HUDEP-2 (cell line): Measurements from ENCODE around the gene ARL5A.

Experiments
- DNase-seq, 76 experiments: peaks; one replicate each; lab custom pipeline; 2025; ENCODE audit not compliant: unreplicated experiment in 76 of 76; lab: John Stamatoyannopoulos, UW

The ARL5A gene

DNA sequence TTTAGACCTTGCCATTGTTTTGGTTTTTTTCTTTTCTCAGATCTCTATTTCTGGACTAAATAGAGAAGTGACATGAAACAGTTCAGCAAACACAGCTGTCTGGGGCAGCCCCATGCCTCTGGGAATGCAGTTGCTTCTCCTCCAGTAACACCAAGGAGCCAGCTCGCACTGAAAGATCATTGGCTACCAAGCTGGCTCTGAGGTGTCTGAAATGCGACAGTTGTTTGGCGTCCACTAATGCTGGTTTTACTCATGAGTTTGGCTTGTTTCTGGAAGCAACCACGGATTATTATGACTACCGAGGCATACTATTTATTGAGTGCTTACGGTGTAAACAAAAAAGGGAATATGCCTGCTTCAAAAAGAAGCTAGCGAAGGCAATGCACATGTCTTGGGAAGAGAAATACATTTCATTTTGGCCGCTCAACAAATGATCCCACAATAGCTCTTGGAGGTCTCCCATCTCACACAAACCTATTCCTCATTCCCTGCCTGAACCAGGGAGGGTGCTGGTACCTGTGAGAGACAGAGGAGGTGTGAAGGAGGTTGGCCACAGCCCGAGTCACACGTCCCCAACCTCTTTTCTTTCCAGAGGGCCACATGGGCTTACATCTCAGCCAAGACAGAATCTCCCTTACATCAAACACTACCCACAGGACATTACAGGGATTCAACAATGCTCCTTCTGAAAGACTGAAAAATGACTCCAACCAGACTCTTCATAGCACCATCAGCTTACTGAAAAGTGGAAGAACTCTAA lies 56.4 kb downstream of the ARL5A start:
- no peak for DNase-seq

DNA sequence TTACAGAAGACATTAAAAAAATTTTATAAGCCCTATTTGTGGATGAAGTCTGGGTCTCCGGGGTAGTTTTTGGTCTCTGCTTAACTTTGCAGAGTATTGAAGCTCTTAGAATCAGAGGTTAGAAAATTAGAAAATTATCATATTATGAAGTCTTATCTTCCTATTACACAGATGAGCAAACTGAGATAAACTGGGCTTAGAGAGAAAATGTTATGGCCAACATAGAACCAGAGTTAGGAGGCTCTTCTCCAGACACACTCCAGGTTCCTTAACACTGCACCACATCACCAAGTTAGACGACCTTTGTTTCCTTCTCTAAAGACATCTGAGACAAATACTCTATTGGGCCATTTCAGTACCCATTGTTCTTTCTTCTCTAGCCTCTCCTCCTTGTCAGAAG lies 57.2 kb downstream of the ARL5A start:
- no peak for DNase-seq

- no peak for DNase-seq
These were observed 58.6 kb downstream of the ARL5A start for GRCh38 chr2:151769606-151770005.

- no peak for DNase-seq
These were observed 60.7 kb downstream of the ARL5A start for GRCh38 chr2:151767536-151767935.

DNA sequence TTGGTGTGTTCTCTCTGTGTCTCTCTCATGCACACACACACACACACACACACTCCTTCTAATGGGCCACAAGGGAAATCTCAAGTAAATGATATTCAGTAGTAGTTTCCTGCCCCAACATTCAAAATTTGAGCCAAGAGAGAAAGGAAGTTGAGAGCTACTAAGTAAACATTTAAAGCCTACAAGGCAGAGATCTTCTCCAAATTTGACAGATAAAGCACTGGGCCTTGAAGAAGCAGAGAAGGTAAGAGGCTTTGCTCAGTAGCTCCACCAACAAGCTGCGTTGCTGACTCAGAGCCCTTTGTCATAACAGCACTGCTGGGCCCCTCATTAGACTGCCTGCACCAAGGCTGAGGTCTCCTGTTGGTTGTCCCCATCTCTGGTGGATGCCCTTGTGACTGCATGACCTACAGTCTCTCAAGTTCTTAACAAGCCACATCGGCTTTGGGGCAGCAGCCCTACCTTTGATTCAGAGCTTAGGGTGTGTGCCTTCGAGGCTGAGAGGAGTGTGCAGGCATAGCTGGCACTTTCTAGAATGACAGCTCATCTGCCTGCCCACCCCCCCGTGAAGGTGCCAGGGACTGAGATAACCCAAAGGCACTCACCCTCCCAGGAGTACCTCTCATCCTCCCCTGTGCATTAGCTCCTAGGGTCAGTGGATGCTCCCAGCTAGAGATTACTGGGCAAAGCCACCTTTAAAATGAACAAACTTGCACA lies 61.6 kb downstream of the ARL5A start:
- no peak for DNase-seq

GRCh38 chr2:151765760-151766410 lies 62.3 kb downstream of the ARL5A start:
- DNase-seq, result no peak

DNA sequence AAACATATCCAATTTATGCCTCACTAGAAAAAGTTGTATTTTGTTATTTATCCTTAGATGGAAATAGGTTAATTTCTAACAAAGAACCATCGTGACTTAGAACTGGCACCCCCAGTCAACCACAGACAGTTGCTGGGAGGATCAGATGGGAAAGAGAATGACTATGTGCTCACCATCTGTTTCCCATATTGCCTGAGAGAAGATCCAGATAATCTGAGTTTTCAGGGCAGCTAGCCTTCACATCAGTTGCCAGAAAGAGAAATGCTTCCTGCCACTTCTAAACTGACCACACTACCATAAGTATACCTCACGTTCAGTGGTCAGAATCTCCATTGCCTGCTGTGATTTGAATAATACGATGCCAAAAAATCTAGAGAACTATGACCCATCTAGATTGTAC lies 65.5 kb downstream of the ARL5A start:
- no peak for DNase-seq

DNA sequence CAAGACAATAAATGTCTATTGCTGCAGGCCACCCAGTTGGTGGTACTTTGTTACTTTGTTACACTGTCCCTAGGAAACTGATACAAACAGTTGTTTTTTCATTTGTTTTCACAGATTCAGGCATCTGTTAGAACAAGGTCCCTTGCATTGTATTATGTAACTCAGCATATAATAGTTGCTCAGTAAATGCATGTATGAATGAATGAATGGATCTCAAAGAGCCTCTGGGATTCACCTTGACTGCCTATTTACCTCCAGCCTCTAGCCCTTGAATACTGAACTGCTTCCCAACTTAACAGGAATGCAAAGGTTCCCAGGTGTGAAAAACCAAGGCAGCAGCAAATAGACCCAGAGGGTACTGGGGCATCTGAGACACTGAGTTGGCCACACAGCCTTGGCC lies 66.5 kb downstream of the ARL5A start:
- DNase-seq, result no peak

DNA sequence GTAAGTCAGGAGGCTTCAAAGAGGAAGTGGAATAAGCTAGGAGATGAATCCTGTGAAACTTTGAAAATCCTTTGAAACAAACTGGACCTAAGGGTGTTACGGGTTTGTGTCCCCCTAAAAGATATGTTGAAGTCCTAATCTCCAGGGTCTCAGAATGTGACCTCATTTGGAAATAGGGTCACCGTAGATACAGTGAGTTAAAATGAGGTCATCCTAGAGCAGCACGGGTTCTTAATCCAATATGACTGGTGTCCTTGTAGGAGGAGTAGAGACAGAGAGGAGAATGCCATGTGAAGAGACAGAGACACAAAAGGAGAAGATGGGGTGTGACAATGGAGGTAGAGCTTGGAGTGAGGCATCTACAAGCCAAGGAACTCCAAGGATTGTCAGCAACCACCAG lies 67.0 kb downstream of the ARL5A start:
- DNase-seq, result no peak

DNA sequence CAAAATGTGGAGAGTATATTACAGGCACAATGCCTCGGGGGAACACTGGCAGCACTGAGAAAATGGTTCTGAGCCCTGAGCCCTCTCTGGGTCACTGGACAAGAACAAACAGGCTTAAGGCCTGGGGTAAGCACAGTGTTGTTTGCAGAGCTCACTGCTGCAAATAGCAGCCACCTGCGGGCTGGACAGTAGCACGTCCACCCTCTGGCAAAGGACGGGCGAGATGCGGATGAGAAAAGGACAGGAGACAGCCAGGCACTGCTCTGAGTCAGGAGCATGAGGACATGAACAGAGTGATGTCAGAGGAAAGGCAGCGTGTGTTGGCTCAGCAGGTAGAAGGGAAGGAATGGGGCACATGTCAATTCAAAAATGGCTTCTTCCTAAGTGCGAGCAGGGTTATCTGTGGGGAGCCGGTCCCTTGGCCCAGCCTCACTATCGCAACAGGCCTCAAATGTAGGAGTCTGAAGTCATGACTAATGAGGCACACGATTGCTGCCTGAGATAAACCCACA lies 68.0 kb downstream of the ARL5A start:
- DNase-seq, result peak in 17 of 76 experiments; percentile 3 to 38 (median 22)

GRCh38 chr2:151758744-151759143 lies 69.5 kb downstream of the ARL5A start:
- no peak for DNase-seq

- no peak for DNase-seq
These were observed 70.4 kb downstream of the ARL5A start for GRCh38 chr2:151757861-151758260.

DNA sequence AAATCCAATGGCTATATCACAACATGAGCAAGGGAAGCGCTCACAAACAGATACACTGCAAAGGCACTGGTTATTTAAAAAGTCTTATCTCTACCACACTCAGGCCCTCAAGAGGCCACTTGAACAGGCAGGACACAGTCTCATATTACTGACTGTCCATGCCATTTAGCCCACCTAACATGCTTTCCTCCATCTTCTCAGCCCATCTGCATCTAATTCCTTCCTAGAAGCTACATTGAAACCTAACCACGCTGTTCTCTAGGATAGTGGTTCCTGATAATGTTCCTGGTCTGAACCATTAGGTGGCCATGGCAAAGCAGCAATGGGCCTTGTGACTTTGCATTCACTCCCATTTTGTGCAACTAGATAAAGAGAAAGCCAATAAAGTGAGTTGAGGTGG lies 71.4 kb downstream of the ARL5A start:
- DNase-seq, result no peak

DNA sequence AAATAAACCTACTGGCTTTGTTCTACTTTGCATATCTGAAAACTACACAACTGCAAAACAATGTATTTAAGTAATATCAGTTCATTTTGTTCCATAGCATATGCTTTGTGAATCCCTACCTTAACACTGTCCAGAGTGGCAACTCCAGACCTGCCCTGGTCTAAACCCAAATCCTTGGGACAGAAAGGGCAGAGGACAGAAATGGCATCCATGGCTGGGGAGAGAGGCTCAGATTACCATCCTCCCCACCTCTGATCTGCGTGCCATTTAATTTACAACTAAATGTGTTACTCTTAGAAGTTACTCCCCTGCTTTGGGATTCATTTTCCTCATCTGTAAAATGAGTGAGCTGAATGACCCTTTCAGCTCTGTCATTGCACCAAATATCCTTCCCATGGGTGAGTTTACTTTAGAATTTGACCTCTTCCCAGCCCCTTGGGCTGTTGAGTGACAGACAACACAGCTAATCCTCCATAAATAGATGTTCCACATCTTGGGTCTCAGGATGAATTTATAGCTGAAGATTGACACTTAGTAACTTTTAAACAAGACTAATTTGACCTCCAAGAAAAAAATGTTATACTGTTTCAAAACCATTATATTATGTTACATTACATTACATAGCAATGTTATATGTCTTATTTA lies 73.8 kb downstream of the ARL5A start:
- DNase-seq, result no peak

DNA sequence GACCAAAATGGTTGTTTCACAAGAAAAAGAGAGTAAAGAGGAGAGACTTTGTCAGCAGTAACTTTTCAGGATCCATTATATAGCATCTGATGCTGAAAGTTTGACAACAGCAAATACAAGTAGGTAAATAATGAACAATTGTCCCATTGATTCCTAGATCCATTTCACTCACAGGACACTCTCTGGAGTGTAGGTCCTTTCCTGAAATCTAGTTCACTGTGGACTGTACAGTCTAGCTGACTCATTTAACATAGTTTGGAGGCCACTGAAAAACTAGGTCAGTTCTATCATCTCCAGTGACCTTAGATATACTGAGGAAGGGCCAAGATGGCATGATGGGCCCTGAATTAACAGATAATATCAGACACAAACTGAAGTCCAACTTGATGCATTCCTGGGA lies 74.7 kb downstream of the ARL5A start:
- DNase-seq, result no peak
